ENCODE measurements around the gene SEMA5A.

- TF ChIP-seq POLR2AphosphoS5 (IDR thresholded peaks at IDR 0.05; ENCODE audit: low read depth, low read length) (no peak), POLR2A (IDR thresholded peaks at IDR 0.05; ENCODE audit: low read depth, low read length) (no peak)
Observed at GRCh38 chr5:9567039-9567438, 21.2 kb upstream of the SEMA5A start.

Measured in GM12892 (cell line).